Subcutaneous adipose tissue (tissue), 4 donors: ENCODE measurements around the gene UGGT2. TPM values are rescaled to one million over a fixed set of nuclear protein-coding genes. Genes with fewer than 3 reads are reported as not detected.

Experiments
- CTCF ChIP-seq: fragments of 450-650 bp; IDR thresholded peaks from one replicate; pipeline ENCODE4 v1.5.1; 2016; ENCODE audit warnings: low read depth, mild to moderate bottlenecking, control low read depth, antibody characterized with exemption, moderate library complexity
- total RNA-seq, 4 donors: library from RNA; depleted of rRNA; stranded (reverse); fragments of >200 nt; gene quantifications; one replicate each; pipeline ENCODE4 v1.1.0, GENCODE V29; 2016

The UGGT2 gene
- total RNA-seq, 4 donors from 2014 or later, result 59.7 to 90.8 (median 70.4) TPM

DNA sequence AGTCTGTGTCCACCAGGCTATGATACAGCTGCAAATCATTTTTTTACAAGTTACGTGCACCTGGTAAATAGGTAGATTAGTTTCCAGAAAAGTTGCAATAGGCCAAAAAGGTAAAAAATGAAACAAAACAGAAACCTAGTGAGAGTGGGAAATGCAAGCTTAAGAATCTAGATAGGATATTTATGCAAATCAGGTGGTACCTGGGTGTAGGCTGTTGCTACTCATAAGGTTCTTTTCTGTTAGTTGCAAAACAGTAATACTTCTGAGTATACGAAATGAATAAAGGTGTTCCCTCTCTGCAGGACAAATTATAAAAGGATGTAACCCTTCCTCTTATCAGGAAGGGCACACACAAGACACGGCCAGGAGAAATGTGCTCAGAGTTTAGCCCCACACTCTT is 97.9 kb downstream of the UGGT2 start:
- TF ChIP-seq CTCF, result no peak

DNA sequence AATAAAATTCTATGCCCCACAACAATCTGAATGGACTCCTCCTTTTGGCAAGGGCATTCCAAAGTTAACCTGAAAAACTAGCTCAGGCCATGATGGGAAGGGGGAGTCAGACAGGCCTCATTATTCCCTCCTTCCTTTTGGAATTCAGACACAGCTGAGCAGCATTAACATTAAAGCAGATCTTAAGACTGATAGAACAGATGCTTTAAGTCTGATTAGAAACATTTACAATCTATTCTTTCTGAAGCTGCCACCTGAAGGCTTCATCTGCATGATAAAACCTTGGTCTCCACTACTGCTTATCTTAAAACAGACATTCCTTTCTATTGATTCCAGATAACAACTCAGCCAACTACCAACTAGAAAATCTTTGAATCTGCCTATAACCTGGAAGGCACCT is 98.9 kb downstream of the UGGT2 start:
- no peak for TF ChIP-seq CTCF

DNA sequence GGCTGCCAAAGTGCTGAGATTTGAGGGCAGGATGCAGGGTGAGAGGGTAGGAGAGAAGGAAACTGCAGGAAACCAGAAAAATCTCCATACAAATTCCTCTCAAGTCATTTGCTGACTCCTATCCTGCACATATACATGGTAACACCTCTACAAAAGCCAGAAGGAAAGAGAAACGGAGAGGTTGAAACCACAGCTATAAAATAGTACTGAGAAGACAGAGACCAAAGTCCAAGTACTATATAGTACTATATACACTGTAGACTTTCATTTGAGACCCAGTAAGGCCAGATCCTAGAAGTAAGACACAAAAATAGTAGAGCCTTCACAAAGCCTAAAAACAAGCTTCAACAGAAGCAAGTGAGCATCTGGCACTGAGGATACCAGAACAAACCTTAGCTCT is 103.1 kb downstream of the UGGT2 start:
- TF ChIP-seq CTCF, result no peak

DNA sequence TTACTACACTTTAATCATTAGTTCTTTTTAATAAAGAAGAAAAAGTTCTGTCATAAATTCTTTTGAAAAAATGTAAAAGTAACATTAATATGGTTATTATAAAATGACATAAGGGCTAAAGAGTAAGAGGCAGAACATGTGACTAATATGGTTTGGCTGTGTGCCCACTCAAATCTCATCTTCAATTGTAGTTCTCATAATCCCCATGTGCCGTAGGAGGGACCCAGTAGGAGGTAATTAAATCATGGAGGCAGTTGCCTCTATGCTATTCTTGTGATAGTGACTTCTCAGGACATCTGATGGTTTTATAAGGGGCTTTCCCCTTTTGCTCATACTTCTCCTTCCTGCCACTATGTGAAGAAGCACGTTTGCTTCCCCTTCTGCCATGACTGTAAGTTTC is 104.5 kb downstream of the UGGT2 start:
- TF ChIP-seq CTCF, result no peak

- TF ChIP-seq CTCF, result no peak
Measured at GRCh38 chr13:95937714-95938320, 115.4 kb downstream of the UGGT2 start.

- no peak for TF ChIP-seq CTCF
Measured at GRCh38 chr13:95931300-95932025, 121.7 kb downstream of the UGGT2 start.

DNA sequence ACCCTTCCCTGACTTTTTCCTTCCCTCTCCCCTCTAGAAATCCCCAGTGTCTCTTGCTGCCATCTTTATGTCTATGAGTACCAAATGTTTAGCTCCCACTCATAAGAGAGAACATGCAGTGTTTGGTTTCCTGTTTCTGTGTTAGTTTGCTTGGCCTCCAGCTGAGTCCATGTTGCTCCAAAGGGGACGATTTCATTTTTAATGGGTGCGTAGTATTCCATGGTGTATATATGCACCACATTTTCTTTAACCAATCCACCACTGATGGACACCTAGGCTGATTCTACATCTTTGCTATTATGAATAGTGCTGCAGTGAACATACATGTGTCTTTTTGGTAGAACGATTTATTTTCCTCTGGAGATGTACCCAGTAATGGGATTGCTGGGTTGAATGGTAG is 123.8 kb downstream of the UGGT2 start:
- no peak for TF ChIP-seq CTCF
